22Rv1 (cell line): ENCODE measurements around the gene HTT.

Experiments
- ZFX ChIP-seq: fragments of 450-650 bp; IDR thresholded peaks from 2 replicates; pipeline ENCODE4 v1.6.1; 2017; ENCODE audit warnings: antibody characterized with exemption, borderline replicate concordance
- TF ChIP-seq, protein P1 (sequence below): fragments of 450-650 bp; IDR thresholded peaks from 2 replicates; pipeline ENCODE4 v1.5.1; 2017; ENCODE audit warnings: mild to moderate bottlenecking

DNA sequence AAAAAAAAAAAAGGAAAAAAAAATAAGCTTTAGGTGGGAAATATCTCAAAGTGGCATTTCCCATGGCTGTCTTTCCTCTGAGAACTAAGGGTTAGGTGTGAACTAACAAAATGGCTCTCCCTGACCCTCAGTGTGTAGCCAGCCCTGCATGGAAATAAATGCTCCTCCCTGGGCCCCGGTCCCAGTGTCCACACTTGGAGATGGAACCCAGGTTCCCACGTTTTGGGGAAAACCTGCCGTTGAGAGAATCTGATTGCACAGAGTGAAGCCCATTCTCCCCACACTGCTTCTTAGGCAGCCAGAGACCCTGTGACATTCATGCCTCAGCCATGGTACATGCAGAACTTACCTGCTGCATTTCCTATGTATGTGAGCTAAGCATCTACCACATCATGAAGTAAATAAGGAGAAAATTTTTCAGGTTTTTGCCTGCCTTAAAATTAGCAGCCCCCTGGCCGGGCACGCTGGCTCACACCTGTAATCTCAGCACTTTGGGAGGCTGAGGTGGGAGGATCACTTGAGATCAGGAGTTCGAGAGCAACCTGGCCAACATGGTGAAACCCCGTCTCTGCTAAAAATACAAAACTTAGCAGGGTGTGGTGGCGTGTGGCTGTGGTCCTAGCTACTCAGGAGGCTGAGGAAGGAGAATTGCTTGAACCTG is 34.6 kb upstream of the HTT start:
- TF ChIP-seq, protein P1, sequence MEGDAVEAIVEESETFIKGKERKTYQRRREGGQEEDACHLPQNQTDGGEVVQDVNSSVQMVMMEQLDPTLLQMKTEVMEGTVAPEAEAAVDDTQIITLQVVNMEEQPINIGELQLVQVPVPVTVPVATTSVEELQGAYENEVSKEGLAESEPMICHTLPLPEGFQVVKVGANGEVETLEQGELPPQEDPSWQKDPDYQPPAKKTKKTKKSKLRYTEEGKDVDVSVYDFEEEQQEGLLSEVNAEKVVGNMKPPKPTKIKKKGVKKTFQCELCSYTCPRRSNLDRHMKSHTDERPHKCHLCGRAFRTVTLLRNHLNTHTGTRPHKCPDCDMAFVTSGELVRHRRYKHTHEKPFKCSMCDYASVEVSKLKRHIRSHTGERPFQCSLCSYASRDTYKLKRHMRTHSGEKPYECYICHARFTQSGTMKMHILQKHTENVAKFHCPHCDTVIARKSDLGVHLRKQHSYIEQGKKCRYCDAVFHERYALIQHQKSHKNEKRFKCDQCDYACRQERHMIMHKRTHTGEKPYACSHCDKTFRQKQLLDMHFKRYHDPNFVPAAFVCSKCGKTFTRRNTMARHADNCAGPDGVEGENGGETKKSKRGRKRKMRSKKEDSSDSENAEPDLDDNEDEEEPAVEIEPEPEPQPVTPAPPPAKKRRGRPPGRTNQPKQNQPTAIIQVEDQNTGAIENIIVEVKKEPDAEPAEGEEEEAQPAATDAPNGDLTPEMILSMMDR: no peak
- no peak for TF ChIP-seq ZFX
